Measurements from ENCODE around the gene METTL21C.

Gene METTL21C

GRCh38 chr13:102680842-102681740 lies 13.8 kb downstream of the METTL21C start:
- DNase-seq, result no peak
- H3K27ac ChIP-seq, result no peak overlapping the region
- TF ChIP-seq, protein P1, sequence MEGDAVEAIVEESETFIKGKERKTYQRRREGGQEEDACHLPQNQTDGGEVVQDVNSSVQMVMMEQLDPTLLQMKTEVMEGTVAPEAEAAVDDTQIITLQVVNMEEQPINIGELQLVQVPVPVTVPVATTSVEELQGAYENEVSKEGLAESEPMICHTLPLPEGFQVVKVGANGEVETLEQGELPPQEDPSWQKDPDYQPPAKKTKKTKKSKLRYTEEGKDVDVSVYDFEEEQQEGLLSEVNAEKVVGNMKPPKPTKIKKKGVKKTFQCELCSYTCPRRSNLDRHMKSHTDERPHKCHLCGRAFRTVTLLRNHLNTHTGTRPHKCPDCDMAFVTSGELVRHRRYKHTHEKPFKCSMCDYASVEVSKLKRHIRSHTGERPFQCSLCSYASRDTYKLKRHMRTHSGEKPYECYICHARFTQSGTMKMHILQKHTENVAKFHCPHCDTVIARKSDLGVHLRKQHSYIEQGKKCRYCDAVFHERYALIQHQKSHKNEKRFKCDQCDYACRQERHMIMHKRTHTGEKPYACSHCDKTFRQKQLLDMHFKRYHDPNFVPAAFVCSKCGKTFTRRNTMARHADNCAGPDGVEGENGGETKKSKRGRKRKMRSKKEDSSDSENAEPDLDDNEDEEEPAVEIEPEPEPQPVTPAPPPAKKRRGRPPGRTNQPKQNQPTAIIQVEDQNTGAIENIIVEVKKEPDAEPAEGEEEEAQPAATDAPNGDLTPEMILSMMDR (IDR thresholded peaks at IDR 0.05; ENCODE audit: low read depth, low read length), result no peak
- H3K4me3 ChIP-seq (ENCODE audit: low read depth, low read length), result no peak overlapping the region
- H3K27me3 ChIP-seq (ENCODE audit: insufficient read depth, low read depth, severe bottlenecking), result no peaks in the 10 kb centered on the region
- peaks cover 39% of the 10 kb centered on the region for H3K36me3 ChIP-seq
- no peaks in the 10 kb centered on the region for H3K9me3 ChIP-seq (ENCODE audit: severe bottlenecking)

DNA sequence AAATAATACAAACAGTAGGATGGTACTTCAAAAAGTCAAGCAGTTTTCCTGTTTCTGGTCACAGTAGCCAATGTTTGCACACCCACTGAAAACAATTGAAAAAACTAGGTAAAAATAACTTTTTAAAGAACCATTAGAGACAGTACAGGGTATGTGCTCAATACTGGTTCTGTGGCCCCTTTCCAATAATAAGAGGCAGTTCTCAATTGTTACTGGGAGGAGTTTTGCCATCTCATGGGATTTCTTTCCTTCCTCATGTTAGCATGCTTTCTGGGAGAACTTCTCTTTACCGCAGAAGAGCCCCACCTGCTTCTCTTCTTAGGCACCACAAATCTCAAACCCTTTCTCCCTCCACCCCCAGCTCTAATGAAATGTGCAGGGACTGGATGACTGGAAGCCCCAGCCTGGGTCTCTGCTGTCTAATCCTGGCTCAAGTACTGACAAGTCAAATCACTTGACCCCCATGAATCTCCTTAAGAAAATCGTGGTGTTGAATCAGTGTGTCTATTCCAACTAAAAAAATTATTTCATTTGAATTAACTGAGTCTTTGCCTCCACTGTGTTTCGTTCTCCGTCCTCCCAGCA lies 14.6 kb downstream of the METTL21C start:
- H3K27ac ChIP-seq, result no peak overlapping the region
- H3K36me3 ChIP-seq, result peaks cover 47% of the 10 kb centered on the region
- peak; percentile 77 for DNase-seq
- H3K27me3 ChIP-seq (ENCODE audit: insufficient read depth, low read depth, severe bottlenecking), result no peaks in the 10 kb centered on the region
- H3K9me3 ChIP-seq (ENCODE audit: severe bottlenecking), result no peaks in the 10 kb centered on the region
- no peak overlapping the region for H3K4me3 ChIP-seq (ENCODE audit: low read depth, low read length)
- TF ChIP-seq, protein P1 (IDR thresholded peaks at IDR 0.05; ENCODE audit: low read depth, low read length), result no peak

GRCh38 chr13:102679449-102680132 lies 15.3 kb downstream of the METTL21C start:
- Histone ChIP-seq H3K36me3 (peaks cover 54% of the 10 kb centered on the region), H3K27ac (no peak overlapping the region), H3K4me3 (ENCODE audit: low read depth, low read length) (no peak overlapping the region), H3K9me3 (ENCODE audit: severe bottlenecking) (no peaks in the 10 kb centered on the region), H3K27me3 (ENCODE audit: insufficient read depth, low read depth, severe bottlenecking) (no peaks in the 10 kb centered on the region)
- DNase-seq, result no peak
- TF ChIP-seq, protein P1 (IDR thresholded peaks at IDR 0.05; ENCODE audit: low read depth, low read length), result no peak

DNA sequence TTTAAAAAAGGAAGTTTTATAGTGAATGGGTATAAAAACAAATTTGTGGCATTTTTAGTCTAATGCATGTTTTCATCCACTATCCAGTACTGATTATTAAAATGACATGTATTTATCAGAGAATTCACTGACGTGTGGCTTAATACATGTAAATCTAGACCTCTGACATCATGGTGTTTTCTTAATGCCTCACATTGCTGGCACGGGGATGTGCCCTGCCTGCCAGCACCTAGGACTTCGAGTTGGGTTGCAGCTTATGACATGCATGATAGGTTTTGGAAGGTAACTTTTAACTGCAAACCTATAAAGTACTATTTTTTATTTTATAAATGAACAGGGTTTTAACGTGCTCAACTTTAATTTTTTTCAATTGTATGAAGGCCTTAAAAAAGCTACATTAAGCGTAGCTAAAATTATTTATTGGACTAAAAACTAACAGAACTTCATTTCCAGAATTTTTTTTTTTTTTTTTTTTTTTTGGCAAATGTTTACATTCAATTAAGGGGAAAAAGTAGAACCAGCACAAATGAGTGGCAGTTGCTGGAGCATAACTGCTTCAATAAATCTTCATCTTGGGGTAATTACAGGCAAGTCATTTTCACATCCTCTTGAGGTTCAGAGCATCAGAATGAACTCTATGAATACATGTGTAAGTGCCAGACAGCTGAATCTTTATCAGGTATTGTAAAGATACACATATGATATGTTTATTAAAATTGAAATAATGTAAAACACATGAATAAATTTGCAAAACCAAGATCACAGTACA lies 16.3 kb downstream of the METTL21C start:
- H3K36me3 ChIP-seq, result peaks cover 64% of the 10 kb centered on the region
- no peak for DNase-seq
- no peak overlapping the region for H3K4me3 ChIP-seq (ENCODE audit: low read depth, low read length)
- TF ChIP-seq, protein P1 (IDR thresholded peaks at IDR 0.05; ENCODE audit: low read depth, low read length), result no peak
- no peaks in the 10 kb centered on the region for H3K27me3 ChIP-seq (ENCODE audit: insufficient read depth, low read depth, severe bottlenecking)
- no peak overlapping the region for H3K27ac ChIP-seq
- H3K9me3 ChIP-seq (ENCODE audit: severe bottlenecking), result no peaks in the 10 kb centered on the region

DNA sequence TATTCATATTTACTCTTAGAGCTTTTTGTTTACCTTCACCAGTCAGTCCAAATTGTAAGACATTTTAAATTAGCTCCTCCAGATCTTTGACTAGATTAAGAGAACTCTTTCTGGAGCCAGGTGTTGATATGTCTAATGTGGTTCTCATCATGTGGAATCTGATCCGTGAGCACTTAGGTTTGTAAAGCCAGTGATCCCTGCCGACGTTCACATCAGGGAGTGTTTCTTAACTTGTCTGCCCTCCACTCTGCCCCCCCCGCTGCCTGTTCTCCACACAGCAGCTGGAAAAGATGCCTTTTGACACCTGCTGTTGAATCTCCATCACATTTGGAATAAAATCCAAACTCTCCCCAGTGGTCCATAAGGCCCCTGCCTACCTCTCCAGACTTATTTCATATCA lies 17.7 kb downstream of the METTL21C start:
- H3K36me3 ChIP-seq, result peaks cover 78% of the 10 kb centered on the region
- no peak for DNase-seq
- no peaks in the 10 kb centered on the region for H3K9me3 ChIP-seq (ENCODE audit: severe bottlenecking)

More for the DNA sequence above, 17.7 kb downstream of the METTL21C start:
- no peak overlapping the region for H3K4me3 ChIP-seq (ENCODE audit: low read depth, low read length)
- TF ChIP-seq, protein P1 (IDR thresholded peaks at IDR 0.05; ENCODE audit: low read depth, low read length), result no peak
- no peaks in the 10 kb centered on the region for H3K27me3 ChIP-seq (ENCODE audit: insufficient read depth, low read depth, severe bottlenecking)
- no peak overlapping the region for H3K27ac ChIP-seq
